Type B pancreatic cell (in vitro differentiated cells): ENCODE data around the gene ITGAE. TPM values are rescaled to one million over a fixed set of nuclear protein-coding genes. Genes with fewer than 3 reads are reported as not detected.

Experiments
- DNase-seq: peaks from one replicate; pipeline ENCODE4 v3.0.0; 2021; ENCODE audit warnings: mixed read lengths; ENCODE audit not compliant: unreplicated experiment; ENCODE audit errors: extremely low spot score
- H3K27ac Mint-ChIP-seq: 2 replicates; pipeline ENCODE4 v1.8.0; 2021; ENCODE audit warnings: mild to moderate bottlenecking, mixed read lengths
- H3K27me3 Mint-ChIP-seq: 2 replicates; pipeline ENCODE4 v1.8.0; 2021; ENCODE audit warnings: mixed read lengths
- H3K36me3 Mint-ChIP-seq: 2 replicates; pipeline ENCODE4 v1.8.0; 2021; ENCODE audit warnings: mixed read lengths
- H3K4me1 Mint-ChIP-seq: one replicate; pipeline ENCODE4 v1.8.0; 2021; ENCODE audit warnings: mixed read lengths; ENCODE audit not compliant: unreplicated experiment
- H3K4me3 Mint-ChIP-seq: 2 replicates; pipeline ENCODE4 v1.8.0; 2021; ENCODE audit warnings: mild to moderate bottlenecking, mixed read lengths
- H3K9me3 Mint-ChIP-seq: 2 replicates; pipeline ENCODE4 v1.8.0; 2021; ENCODE audit warnings: mixed read lengths
- CTCF ChIP-seq: fragments of 200-600 bp; sonication (generic); conservative IDR thresholded peaks from 2 replicates; pipeline ENCODE4 v1.5.0; 2021; ENCODE audit warnings: antibody characterized with exemption, mild to moderate bottlenecking
- total RNA-seq: library from RNA; stranded (reverse); gene quantifications from 2 replicates; pipeline ENCODE4 v1.2.1, GENCODE V29; 2021; ENCODE audit warnings: low replicate concordance

Gene ITGAE
- total RNA-seq, 1 donor from 2014 or later, result 28.8 TPM

- TF ChIP-seq CTCF, result no peak
- no peak for DNase-seq
- H3K36me3 Mint-ChIP-seq, result peaks cover 4% of the 10 kb centered on the region
- peak overlapping the region; percentile 98 for H3K4me3 Mint-ChIP-seq
- no peaks in the 10 kb centered on the region for H3K27me3 Mint-ChIP-seq
- no peaks in the 10 kb centered on the region for H3K9me3 Mint-ChIP-seq
- H3K4me1 Mint-ChIP-seq, result peaks cover 25% of the 10 kb centered on the region
- peak overlapping the region; percentile 98 for H3K27ac Mint-ChIP-seq
These were observed 132.0 kb downstream of the ITGAE start for GRCh38 chr17:3669085-3669347.

DNA sequence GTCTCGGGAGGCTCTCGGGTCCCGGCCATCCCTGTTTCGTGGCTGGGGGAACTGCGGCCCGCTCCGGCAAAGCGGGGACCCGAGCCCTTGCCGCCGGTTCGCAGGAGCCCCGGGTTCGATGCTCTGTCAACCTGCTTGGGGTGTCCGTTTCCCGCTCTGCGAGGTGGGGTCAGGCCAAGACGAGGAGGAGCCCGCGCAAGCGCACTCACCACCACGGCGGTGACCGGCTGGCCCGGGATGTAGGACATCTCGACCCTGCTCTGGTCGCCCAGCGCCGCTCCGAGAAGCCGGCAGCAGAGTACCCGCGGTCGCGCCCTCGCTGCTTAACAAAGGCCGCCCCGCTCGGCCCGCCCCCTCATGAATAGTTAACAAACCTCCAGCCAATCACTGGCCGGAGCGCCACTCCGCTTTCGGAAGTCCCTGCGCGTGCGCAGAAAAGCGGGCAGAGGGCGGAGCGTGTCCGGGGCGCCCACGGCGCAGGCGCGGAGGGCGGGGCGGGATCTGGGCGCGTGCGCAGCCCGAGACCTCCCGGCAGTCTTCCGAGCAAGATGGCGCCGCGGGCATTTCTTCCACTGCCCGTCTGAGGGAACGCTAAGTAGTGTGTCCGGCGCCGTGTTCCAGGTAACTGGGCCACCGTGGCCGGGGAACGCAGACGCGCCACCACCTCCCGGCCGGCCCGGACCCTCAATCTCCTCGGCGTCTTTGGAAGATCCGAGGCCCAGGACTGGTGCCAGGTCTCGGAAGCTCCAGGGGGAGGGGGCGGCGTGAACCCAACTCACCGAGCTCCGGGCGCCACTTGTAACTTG, 132.5 kb downstream of the ITGAE start, which contains the start of the genes EMC6 and TAX1BP3:
EMC6 (plus strand) TSS at position 534 of the 806 bp plus-strand sequence. CDS start 335 bp downstream, outside the sequence.
TAX1BP3 (minus strand) TSS at position 300 of the 806 bp plus-strand sequence; CDS start at position 248, 52 bp downstream.
- Mint-ChIP-seq H3K36me3 (peaks cover 4% of the 10 kb centered on the region), H3K4me1 (peaks cover 25% of the 10 kb centered on the region), H3K27me3 (no peaks in the 10 kb centered on the region), H3K27ac (peak within 1 kb of the TSS; percentile 98), H3K4me3 (peak within 1 kb of the TSS; percentile 98), H3K9me3 (no peaks in the 10 kb centered on the region)
- TF ChIP-seq CTCF, result no peak
- DNase-seq, result peak; percentile 100

- Mint-ChIP-seq H3K27me3 (no peaks in the 10 kb centered on the region), H3K36me3 (peaks cover 4% of the 10 kb centered on the region), H3K27ac (peak overlapping the region; percentile 98), H3K4me3 (peak overlapping the region; percentile 98), H3K9me3 (no peaks in the 10 kb centered on the region), H3K4me1 (peaks cover 25% of the 10 kb centered on the region)
- DNase-seq, result peak; percentile 92
- no peak for TF ChIP-seq CTCF
These were observed 133.4 kb downstream of the ITGAE start for GRCh38 chr17:3667366-3668278.

DNA sequence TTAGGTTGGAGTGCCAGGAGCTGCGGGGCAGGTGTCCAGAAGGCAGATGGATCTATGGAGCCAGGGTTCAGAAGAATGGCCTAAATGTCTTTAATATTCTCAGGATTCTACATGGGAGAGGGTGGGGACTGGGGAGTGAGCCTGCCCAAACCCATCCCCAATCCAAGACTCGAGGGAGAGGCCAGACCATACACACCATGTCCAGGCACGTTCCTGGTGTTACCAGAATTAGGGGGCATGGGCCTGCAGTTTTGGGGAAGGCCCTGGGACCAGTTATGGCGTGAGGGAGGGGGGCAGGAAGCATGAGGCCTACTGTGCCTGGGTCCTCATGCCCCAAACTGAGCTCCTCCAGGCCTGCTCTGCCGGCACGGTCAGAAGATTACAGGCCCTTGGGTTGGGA, 134.5 kb downstream of the ITGAE start:
- Mint-ChIP-seq H3K27ac (peak overlapping the region; percentile 98), H3K27me3 (no peaks in the 10 kb centered on the region), H3K36me3 (peaks cover 4% of the 10 kb centered on the region), H3K4me1 (peaks cover 21% of the 10 kb centered on the region), H3K4me3 (peak overlapping the region; percentile 98), H3K9me3 (no peaks in the 10 kb centered on the region)
- DNase-seq, result no peak
- no peak for TF ChIP-seq CTCF

- no peaks in the 10 kb centered on the region for H3K9me3 Mint-ChIP-seq
- H3K27ac Mint-ChIP-seq, result peak overlapping the region; percentile 98
These were observed 135.2 kb downstream of the ITGAE start for GRCh38 chr17:3665834-3666233.

More at GRCh38 chr17:3665834-3666233, 135.2 kb downstream of the ITGAE start:
- H3K4me3 Mint-ChIP-seq, result peak overlapping the region; percentile 98
- no peaks in the 10 kb centered on the region for H3K27me3 Mint-ChIP-seq
- no peak for DNase-seq
- H3K36me3 Mint-ChIP-seq, result peaks cover 4% of the 10 kb centered on the region
- TF ChIP-seq CTCF, result no peak
- peaks cover 21% of the 10 kb centered on the region for H3K4me1 Mint-ChIP-seq

Other genes with a start within 250 kb of the ITGAE start
- gene TRPV3, start 243.4 kb downstream of the ITGAE start, total RNA-seq, result 2.3 and 3.4 TPM in 2 replicates
- 7.7 and 9.6 TPM in 2 replicates for gene TRPV1, start 191.8 kb downstream of the ITGAE start, total RNA-seq
- gene SHPK, start 164.9 kb downstream of the ITGAE start, total RNA-seq, result 18.6 and 22.1 TPM in 2 replicates
- gene CTNS, start 164.4 kb downstream of the ITGAE start, total RNA-seq, result 17.4 and 17.5 TPM in 2 replicates
- gene TAX1BP3, start 132.6 kb downstream of the ITGAE start, total RNA-seq, result 91.2 and 138 TPM in 2 replicates
- gene EMC6, start 132.4 kb downstream of the ITGAE start, total RNA-seq, result 38.6 and 46.6 TPM in 2 replicates
- 0.69 and 1.3 TPM in 2 replicates for gene P2RX5, start 105.0 kb downstream of the ITGAE start, total RNA-seq
- 5.2 and 13.1 TPM in 2 replicates for gene HASPIN, start 77.3 kb downstream of the ITGAE start, total RNA-seq
- gene NCBP3, start 45.1 kb upstream of the ITGAE start, total RNA-seq, result 54.9 and 58.2 TPM in 2 replicates
- 0.83 and 2.7 TPM in 2 replicates for gene CAMKK1, start 91.9 kb upstream of the ITGAE start, total RNA-seq
- gene P2RX1, start 115.3 kb upstream of the ITGAE start, total RNA-seq, result 0.36 TPM in 1 of 2 replicates, not detected in the other
- gene ATP2A3, start 163.2 kb upstream of the ITGAE start, total RNA-seq, result 33.2 and 58.6 TPM in 2 replicates